Measurements from ENCODE around the gene KNTC1.
"Not testable (repeated sequence)": the region's sequence is repeated elsewhere in the genome, so short reads cannot be mapped to it uniquely, and the experiment has no call there.

KNTC1 gene

DNA sequence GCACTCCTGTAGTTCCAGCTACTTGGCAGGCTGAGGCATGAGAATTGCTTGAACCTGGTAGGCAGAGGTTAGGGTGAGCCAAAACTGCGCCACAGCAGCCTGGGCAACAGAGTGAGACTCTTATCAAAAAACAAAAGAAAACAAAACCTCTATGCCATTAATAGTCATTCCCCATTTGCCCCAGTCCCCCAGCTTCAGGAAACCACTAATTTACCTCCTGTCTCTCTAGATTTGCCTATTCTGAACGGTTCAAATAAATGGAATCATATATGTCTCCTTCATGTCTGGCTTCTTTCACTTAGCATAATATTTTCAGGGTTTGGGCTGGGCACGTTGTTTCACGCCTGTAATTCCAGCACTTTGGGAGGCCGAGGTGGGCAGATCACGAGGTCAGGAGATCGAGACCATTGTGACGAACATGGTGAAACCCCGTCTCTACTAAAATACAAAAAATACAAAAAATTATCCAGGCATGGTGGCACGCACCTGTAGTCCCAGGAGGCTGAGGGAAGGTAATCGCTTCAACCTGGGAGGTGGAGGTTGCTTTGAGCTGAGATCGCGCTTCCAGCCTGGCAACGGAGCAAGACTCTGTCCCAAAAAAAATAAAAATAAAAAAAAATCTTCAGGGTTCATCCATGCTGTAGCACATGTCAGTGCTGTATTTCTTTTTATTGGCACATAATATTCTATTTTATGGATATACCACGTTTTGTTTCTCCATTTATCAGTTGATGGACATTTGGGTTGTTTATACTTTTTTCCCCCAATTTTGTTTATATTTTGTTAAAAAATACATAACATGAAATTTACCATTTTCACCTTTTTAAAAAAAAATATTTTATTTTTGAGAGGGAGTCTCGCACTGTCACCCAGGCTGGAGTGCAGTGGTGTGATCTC, 31.9 kb downstream of the KNTC1 start:
- no peak for DNase-seq (ENCODE audit: low read depth)

- DNase-seq (ENCODE audit: low read depth): no peak
These were observed 33.1 kb downstream of the KNTC1 start for GRCh38 chr12:122560138-122560537.

GRCh38 chr12:122563361-122563760, 36.3 kb downstream of the KNTC1 start:
- no peak for DNase-seq (ENCODE audit: low read depth)

DNA sequence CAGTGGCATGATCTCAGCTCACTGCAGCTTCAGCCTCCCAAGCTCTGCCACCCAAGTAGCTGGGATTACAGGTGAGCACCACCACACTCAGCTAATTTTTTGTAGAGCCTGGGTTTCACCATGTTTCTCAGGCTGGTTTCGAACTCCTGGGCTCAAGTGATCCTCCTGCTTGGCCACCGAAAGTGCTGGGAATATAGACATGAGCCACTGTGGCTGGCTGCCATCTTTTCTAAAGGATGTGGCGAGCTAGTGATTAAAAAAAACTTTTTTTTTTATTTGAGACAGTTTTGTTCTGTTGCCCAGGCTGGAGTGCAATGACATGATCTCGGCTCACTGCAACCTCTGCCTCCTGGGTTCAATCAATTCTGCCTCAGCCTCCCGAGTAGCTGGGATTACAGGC, 39.8 kb downstream of the KNTC1 start:
- not testable (repeated sequence) for DNase-seq (ENCODE audit: low read depth)

DNA sequence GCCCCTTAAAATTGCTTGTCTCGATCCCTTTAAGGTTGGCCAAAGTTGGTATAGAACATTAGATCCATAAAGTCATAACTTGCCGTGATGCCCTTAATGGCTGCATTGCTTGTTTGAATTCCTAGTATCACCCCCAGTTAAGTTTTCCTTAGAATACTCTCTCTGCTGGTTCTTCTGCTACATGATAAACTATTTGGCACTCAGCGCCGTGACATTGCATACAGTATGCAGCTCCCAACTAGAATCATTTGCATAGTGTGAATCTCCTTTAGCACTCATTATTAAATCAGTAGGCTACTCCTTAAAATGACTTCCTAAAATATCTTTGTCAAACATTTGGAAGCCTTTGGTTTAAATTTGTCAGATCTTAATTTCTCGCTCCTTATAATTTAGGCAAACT, 42.2 kb downstream of the KNTC1 start:
- DNase-seq (ENCODE audit: low read depth): no peak

DNA sequence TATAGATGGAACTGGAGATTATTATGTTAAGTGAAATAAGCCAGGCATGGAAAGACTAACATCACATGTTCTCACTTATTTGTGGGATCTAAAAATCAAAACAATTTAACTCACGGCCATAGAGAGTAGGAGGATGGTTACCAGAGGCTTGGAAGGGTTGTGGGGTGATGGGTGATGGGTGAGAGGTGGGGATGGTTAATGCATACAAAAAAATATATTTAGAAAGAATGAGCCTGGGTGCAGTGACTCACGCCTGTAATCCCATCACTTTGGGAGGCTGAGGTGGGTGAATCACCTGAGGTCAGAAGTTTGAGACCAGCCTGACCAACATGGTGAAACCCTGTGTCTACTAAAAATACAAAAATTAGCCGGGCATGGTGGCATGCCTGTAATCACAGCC, 43.0 kb downstream of the KNTC1 start:
- DNase-seq (ENCODE audit: low read depth): not testable (repeated sequence)

- no peak for DNase-seq (ENCODE audit: low read depth)
These were observed 44.8 kb downstream of the KNTC1 start for GRCh38 chr12:122571821-122572220.

- not testable (repeated sequence) for DNase-seq (ENCODE audit: low read depth)
These were observed 56.2 kb downstream of the KNTC1 start for GRCh38 chr12:122583294-122583693.

GRCh38 chr12:122584177-122584863, 57.3 kb downstream of the KNTC1 start:
- DNase-seq (ENCODE audit: low read depth): no peak

DNA sequence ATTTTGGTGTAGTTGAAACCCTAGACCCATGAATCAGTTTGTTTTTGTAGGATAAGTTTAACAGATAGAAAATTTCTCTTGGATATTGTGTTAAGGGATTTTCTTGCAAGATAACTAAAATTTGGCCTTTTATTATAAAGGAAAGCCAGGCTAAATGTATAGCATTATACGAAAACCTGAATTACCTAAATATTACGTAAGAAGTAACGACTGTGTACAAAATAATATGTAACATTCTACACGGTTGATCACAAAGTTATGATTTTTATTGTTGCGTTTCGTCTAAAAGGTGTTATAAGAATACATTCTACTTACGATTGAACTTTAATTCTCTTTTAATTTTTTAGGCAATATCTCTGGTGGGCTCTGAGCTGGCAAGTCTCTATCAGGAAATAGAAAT, 63.9 kb downstream of the KNTC1 start:
- DNase-seq (ENCODE audit: low read depth): no peak

- not testable (repeated sequence) for DNase-seq (ENCODE audit: low read depth)
These were observed 64.9 kb downstream of the KNTC1 start for GRCh38 chr12:122591966-122592365.

DNA sequence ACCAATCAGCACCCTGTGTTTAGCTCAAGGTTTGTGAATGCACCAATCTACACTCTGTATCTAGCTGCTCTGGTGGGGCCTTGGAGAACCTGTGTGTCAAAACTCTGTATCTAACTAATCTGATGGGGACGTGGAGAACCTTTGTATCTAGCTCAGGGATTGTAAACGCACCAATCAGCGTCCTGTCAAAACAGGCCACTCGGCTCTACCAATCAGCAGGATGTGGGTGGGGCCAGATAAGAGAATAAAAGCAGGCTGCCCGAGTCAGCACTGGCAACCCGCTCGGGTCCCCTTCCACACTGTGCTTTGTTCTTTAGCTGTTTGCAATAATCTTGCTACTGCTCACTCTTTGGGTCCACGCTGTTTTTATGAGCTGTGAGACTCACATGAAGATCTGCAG, 65.5 kb downstream of the KNTC1 start:
- not testable (repeated sequence) for DNase-seq (ENCODE audit: low read depth)

DNA sequence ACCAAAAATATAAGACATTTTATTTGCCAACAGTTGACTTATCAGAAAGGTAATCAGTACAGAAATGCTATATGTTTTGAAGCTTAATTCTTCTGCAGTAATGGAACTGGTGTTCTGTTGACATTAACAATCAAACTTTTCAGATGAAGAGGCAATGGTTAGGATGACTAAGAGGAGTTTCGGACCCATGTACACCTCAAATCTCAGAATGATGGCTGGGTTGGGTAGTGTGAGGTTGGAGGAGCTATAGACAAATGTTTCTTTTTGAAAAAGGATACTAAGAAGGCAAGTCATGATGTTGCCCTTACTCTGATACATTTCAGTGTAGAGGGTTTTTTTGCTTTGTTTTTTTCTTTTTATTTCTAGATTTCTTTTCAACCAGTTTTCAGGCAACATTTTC, 66.9 kb downstream of the KNTC1 start:
- no peak for DNase-seq (ENCODE audit: low read depth)

GRCh38 chr12:122596838-122597237, 69.8 kb downstream of the KNTC1 start:
- DNase-seq (ENCODE audit: low read depth): no peak

GRCh38 chr12:122602456-122602855, 75.4 kb downstream of the KNTC1 start:
- DNase-seq (ENCODE audit: low read depth): no peak

DNA sequence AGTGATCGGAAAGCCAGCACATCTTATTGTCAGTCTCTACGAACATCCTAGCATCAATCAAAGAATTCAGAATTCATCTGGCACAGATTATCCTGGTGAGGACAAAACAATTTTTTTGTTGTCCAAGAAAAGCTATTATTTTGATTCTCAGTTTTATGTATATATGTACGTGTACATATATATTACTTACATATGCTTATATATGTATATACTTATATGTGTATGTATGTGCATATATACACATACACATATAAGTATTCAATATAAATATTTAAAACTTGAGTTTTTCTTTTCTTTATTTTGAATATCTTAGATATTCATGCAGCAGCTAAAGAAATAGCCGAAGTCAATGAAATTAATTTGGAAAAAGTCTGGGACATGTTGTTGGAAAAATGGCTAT, 77.9 kb downstream of the KNTC1 start:
- no peak for DNase-seq (ENCODE audit: low read depth)

DNA sequence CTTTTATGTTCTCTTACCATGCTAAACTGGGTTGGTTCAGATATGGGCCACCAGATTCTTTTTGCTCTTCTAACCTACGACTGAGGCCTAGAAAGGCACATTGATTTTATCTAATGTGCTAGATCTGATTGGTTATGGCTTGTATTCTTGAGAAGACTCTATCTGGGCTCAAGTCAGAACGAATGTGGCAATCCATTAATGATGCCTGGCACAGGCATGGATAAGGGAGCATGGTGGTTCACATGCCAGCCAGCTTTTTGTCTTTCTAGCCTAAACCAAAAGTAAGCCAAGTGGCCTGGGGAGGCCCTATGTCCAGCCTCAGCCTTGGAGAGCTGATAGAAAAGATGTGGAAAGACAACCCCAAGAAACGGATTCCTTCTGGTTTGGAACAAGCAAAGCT, 82.7 kb downstream of the KNTC1 start:
- no peak for DNase-seq (ENCODE audit: low read depth)

DNA sequence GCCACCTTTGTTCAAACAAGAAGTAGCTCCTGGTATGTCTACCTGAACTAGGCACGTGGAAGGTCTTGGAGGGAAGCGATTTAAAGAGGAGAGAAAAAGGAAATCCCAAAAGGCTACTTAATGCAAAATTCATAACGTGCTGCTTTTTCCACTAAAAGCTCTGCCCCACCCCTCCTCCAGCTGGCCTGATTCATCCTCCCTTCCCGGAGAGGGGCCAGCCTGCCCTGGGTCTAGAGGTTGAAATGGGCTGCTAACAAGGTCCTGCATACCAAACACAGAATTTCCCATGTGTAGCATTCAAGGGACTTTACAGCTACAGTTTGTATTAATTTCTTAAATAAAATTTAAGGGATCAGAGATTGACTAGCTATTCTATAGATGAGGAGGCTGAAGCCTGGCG, 83.2 kb downstream of the KNTC1 start:
- no peak for DNase-seq (ENCODE audit: low read depth)

- DNase-seq (ENCODE audit: low read depth): no peak
These were observed 83.9 kb downstream of the KNTC1 start for GRCh38 chr12:122610911-122611310.

DNA sequence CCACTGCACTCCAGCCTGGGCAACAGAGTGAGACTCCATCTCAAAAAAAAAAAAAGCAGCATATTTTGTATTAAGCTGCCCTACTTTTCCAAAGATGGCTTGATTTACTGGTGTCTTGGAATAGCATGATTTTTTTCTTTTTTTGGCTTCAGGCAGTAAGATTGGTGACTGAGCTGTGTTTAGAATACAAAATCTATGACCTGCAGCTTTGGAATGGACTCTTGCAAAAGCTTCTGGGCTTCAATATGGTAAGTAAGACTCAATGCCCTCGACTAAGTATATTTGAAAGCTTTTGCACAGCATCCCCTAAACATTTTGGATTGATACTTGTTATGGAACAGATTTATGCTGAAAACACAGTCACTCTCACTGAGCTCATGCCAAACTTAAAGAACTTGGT, 87.8 kb downstream of the KNTC1 start:
- no peak for DNase-seq (ENCODE audit: low read depth)

DNA sequence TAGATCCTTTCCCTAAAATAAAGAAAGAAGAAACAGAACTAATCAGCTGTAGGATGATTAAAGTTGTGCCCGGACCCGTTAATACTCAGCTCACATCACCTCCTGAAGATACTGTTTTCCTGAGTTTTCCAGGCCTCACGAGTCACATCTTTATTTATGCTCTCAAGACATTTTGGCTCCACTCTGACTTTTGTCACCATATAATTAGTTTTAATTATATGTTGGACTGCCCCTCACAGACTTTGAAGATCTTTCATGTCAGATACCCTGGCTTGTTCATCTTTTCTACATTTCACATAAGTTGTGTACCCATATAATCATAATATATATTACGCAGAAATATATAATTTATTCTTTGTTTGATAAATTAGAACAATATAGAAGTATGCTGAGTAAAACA, 88.7 kb downstream of the KNTC1 start:
- no peak for DNase-seq (ENCODE audit: low read depth)

DNA sequence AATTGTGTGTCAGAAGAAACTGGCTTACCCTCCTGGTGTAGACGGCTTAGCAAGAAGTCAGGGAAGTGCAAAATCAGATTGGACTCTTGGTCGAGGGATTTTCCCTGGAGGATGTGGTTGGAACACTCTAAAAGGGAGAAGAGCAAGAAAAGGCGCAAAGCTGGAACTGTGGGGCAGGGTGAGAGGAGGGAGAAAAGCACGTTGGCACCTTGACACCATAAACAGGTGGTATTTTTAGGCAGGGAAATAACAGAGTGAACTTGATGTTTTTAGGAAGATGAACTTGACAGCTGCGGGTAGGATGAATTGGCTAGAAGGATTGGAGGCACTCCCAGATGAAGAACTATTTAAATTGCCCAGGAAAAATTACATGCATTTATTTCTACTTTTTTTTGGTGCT, 108.4 kb downstream of the KNTC1 start:
- no peak for DNase-seq (ENCODE audit: low read depth)

DNA sequence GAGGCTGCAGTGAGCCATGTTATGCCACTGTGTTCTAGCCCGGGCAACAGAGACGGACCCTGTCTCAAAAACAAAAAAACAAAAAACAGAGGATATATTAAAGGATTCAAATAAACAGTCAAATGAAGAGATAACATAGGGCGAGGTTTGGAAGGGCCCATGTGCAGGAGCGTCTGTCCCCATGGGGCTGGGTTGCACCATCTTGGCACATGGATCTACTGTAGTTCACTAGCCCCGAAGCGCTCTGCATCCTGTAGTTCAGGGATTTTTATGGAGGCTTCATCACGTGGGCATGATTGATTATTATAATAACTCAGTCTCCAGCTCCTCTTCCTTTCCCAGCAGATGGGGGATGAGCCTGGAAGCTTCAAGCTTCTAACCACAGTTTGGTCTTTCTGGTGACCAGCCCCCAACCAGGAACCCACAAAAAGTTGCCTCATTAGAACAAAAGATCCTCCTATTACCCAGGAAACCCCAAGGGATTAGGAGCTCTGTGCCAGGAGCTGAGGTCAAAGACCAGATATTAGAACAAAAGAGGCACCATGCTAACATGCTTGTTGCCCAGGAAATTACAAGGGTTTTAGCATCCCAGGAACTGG, 116.3 kb downstream of the KNTC1 start:
- no peak for DNase-seq (ENCODE audit: low read depth)
